Suppressor macrophage treated with lipopolysaccharide for 1 hour (primary cell): Measurements from ENCODE around the gene DUSP12.

Source experiments
- DNase-seq, 3 donors: peaks; one replicate each; pipeline ENCODE4 v3.0.0-alpha.2; 2020 to 2022

The DUSP12 gene

DNA sequence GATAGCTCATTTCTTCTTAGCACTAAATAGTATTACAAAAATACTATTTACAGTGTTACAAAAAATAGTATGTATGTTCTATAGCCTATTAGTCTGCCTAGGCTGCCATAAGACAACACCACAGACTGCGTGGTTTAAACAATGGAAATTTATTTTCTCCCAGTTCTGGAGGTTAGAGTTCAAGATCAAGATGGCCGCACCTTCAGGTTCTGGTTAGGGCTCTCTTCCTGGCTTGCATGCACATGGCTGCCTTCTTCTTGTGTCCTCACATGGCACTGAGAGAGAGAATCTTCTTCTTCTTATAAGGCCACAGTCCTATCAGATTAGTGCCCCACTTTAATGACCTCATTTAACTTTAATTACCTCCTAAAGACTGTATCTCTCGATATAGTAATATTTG is 20.7 kb downstream of the DUSP12 start:
- no peak for DNase-seq

DNA sequence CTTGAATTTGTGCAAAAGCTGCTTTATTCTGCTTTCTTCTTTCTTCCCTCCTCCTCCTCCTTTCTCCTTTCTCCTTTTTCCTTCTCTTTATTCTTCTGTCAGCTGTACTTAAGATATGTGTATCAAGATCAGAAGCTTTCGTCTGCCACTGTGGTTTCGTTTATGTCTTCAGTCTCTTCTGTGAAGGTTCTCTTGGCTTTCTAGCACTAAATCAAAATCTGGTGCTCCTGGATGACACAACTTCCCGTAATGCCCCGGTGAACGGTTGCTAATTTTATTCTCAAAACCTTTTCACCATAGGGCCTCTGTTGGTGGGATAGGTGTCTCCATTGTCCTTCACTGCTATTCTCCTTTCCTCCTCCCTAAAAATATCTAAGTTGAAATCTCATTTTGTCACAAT is 21.6 kb downstream of the DUSP12 start:
- DNase-seq: no peak

DNA sequence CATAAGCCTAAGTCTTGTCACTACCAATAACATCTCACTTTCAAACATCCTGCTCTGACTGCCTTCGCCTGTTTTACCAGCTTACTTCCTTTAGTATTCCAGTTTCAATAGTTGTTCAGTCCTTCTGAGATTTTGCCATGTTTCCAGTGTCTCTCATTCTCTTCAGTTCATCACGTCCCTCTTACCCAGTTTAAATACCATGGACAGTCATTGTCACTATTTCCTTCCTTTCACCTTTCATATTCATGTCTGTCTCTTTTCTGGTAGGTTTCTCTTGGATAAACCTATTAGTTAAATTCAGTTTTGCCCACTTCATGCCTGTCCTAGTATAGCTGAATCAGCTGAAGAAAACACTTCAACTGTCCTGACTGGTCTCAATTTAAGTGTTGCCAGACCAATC is 22.4 kb downstream of the DUSP12 start:
- no peak for DNase-seq

DNA sequence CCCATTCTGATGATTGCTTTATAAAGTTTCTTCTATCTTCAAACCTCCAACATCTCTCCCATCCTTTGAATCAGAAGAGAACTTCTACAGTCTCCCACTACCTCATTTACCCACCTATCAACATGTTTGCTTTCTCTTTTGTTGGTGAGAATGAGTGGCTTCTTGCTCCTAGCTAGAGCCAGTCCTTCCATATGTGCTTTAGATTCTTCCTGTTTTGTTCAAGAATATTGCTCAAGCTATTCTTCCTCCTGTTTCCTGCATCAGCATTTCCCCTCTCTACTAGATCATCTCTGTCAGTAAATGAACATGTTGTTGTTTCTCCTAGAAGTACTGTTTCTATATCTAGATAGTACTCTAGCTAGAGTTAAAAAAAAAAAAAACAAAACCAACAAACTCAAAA is 22.8 kb downstream of the DUSP12 start:
- DNase-seq: peak; percentile 62 to 86 (median 75)

DNA sequence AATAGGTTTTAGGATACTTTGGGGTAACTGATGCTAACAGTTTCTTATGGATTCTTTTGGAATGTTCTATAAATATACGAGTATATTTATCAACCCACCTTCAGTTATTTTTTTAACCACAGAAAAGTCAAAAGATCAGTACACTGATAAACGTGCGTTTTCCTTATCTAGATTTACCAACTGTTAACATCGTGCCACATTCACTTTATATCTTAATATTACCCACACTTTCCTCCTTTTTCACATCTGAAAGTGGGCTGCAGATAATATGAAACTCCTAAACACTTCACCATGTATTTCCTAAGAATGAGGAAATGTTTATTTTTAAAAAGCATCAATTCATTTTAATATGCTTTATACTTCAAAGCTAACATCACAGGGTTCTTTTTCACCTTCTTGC is 24.2 kb downstream of the DUSP12 start:
- no peak for DNase-seq

DNA sequence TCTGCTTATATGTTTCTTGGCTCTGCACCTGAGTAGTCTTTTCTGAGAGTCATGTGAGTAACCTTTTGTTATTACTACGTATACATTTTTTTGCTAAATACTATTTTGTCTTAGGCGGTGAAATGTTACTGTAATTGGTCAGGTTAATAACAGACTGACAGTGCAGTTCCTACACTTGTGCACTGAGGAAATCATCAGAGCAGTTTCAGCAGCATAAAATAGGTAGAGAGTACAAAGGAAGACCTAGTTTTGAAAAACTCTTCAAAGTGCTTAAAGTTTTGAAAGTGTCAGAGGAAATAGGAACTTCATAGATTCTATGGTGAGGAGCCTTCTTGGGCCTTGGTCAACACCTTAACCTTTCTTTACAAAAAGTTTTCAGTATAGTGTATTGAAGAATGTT is 27.7 kb downstream of the DUSP12 start:
- DNase-seq: no peak

DNA sequence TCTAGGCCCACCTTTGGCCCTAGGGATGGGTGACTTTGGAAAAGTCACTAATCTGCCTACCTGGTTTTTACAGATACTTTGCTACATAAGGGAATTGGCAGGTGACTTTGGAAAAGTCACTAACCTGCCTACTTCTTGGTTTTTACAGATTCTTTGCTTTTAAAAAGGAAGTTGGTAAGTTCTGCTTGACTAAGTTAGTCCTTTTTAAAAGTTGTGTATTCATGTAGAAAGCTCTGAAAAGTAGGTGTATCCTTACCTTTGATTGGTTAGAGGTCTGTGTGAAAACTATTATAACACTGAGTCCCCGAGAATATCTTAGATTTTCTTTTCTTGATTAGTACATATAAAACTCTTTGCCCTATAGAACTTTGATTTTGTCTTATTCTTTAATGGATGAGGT is 28.9 kb downstream of the DUSP12 start:
- no peak for DNase-seq

DNA sequence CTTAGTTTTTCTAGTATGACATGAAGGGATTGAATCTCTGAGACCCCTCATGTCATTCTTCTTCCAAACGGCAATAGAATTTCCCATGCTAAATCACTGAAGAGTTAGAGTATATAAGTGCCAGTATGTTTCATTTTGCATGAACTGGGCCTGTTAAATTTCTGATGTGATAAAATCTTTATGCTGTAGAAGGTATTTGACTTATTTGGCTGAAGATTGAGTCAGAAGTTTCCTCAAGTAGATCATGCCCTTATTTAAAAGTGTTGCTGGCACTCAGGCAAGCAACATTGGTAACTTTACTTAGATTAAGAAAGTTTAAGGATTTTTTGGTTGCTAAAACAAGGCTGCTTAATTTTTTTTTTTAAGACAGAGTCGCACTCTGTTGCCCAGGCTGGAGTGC is 29.8 kb downstream of the DUSP12 start:
- no peak for DNase-seq

DNA sequence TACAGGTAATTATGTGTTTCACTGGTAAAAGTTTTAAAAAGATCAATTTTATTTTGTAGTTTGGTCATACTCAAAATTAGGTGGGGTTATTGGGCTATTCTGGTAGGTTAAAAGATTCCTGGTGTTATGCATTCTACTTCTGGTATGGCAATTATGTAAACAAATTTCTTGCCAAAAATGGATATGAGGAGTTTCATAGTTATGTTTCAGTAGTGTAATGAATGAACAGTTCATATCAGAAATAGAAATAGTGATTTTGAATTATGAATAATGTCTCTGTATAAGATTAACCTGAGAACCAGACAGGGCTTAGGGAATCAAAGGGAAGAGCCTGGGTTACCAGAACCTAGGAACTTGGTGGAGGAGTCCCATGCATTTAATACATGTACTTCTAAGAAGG is 32.4 kb downstream of the DUSP12 start:
- no peak for DNase-seq

DNA sequence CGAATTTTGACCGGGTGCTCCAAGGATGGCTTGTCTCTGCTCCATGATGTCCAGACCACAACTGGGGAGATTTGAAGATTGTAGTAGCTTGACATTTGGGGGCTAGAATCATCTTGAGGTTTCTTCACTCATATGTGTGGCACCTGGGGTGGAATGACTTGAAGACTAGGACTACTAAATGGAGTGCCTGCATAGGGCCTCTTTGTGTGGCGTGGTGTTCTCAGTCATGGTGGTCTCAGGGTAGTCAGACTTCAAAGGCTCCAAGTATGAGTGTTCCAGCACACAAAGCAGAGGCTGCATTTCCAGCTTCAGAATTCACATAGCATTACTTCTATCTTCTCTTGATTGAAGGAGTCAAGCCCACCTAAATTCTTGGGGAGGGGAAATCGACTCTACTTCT is 33.3 kb downstream of the DUSP12 start:
- no peak for DNase-seq

DNA sequence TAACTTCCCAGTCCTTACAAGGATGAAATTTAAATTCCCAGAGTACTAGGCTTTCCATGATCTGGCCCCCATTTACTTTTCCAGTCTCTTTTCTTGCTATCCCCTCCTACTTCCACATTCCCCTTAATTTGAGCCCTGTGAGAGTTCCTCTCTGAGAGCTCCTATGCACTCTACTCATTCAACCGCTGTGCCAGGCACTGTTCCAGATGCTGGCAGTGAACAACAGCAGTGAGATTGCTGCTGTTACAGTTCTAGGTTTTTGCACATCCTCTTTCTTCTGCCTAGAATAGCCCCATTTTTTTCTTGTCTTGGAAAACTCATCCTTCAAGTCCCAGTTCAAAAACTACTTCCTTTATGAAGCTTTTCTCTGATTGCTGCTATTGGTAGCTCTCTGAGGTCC is 35.4 kb downstream of the DUSP12 start:
- peak in 2 of 3 donors; percentile 17 to 35 for DNase-seq

DNA sequence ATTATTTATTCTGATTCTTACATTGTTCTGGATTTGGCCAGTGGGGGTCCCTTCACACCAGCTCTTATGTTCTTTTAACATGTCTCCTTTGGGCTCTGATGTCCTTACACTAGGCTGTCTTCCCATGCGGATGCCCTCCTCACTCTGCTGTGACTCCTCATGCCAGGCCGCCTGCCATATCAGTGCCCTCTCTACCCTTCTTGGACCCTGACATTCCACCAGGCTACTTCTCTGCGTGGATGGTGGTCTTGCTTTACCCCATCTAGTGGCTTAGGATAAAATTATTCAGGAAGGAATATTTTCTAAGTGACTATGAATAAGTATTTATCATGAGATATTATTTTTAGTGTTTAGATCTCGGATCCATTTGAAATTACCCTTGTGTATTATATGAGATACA is 37.8 kb downstream of the DUSP12 start:
- DNase-seq: no peak

DNA sequence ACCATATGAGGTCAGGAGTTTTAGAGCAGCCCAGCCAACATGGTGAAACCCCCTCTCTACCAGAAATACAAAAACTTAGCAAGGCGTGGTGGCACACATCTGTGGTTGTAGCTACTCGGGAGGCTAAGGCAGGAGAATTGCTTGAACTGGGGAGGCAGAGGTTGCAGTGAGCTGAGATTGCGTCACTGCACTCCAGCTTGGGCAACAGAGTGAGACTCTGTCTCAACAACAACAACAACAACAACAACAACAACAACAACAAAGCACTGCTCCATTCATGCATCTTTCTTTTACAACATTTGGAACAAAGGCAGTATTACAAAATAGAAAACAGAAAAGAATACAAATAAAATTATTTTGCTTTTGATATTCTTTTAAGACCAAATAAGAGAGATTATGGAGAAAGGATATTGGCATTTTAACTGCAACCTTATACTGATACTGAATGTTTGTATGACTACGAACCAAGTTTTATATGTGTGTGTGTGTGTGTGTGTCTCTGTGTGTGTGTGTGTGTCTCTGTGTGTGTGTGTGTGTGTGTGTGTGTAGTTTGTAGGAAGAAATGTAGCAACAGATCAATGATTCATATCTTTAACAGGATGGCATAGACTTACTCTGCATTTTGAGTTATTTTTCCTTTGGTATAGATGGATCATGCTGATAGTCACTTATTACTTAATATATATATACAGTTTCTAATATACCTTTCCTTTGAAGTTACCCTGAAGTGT is 41.2 kb downstream of the DUSP12 start:
- no peak for DNase-seq

DNA sequence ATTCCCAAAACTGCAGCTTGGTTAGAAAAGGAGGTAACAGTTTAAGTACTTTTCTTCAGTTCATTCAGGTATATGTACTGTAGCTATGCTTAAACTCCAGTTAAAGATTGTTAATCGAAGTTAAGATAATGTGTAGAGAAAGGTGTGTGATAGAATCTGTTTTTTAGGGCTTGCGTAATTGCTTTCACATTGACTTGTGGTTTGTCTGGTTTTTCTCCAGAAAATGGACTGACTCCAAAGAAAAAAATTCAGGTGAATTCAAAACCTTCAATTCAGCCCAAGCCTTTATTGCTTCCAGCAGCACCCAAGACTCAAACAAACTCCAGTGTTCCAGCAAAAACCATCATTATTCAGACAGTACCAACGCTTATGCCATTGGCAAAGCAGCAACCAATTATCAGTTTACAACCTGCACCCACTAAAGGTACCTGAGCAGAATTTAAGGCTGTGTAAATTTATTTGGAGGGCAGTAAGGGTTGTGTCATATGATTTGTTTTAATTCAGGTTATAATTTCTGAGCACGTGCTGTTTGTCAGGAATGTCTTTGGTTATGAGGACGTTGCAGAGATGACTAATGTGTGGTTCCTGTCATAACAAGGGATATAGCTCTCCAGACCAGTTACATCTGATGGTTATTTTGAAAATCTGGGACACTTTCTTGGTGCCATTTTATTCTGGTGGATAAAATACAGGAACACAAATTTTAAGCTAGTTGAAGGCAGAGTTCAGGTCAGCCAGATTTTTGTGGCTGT is 42.5 kb downstream of the DUSP12 start:
- no peak for DNase-seq

DNA sequence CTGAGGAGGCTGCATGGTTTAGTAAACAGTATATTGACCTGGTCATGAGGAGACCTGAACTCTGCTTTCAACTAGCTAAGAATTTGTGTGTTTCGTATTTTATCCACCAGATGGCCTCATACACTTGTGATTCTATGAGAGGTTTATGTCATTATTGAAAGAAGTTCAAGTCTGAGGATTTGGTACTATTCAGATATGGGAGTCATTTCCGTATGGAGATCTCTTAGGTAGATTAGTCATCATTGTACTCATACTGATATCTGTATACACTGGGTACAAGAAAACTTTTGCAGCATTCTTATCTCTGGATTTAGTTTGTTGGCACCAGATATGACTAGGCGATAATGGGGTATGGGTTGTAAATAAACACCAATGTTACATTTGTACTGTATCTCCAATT is 43.2 kb downstream of the DUSP12 start:
- peak; percentile 48 to 77 (median 76) for DNase-seq

DNA sequence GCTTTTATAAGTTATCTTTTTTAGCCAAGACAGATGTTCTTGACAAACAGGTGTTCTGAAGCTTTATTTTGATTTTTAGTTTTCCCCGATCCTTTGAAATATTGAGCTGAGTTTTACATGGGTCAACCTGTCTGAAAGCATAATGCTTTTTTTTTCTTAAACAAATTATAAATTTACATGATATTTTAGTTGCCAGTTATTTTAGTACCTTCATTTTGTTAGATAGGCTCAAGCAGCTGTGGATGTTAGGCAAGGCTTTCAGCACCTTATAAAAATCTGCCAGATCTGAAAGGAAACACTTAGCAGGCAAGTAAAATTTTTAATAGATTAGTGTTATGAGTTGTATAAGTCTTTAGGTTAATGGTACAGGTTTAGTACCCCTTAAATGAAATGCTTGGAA is 50.2 kb downstream of the DUSP12 start:
- no peak for DNase-seq

DNA sequence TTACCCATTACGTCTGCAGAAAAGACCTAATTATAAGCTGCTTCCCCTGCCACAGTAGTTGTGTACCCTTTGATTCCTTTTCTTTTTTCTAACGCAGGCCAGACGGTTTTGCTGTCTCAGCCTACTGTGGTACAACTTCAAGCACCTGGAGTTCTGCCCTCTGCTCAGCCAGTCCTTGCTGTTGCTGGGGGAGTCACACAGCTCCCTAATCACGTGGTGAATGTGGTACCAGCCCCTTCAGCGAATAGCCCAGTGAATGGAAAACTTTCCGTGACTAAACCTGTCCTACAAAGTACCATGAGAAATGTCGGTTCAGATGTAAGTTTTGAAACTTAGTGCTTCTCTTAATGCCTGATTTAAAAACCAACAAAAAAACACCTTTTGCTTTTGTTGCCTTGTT is 52.4 kb downstream of the DUSP12 start:
- no peak for DNase-seq

DNA sequence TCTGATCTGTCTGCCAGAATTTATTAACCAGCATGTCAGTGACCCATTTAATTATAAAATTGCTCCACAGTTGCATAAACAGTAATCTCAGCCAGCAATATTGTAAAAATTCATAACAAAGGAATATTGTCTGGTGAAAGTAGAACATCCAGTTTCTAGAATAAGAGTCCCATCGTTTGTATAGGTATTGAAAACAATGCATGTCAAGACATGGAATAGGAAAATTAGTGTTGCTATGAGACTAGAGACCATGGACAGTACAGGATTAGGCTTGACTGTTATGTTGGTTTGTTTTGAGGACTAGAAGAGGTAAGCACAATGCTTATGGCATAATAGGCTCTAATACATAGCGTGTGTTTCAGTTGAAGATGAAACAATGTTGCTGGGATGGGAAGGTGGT is 53.6 kb downstream of the DUSP12 start:
- DNase-seq: no peak

DNA sequence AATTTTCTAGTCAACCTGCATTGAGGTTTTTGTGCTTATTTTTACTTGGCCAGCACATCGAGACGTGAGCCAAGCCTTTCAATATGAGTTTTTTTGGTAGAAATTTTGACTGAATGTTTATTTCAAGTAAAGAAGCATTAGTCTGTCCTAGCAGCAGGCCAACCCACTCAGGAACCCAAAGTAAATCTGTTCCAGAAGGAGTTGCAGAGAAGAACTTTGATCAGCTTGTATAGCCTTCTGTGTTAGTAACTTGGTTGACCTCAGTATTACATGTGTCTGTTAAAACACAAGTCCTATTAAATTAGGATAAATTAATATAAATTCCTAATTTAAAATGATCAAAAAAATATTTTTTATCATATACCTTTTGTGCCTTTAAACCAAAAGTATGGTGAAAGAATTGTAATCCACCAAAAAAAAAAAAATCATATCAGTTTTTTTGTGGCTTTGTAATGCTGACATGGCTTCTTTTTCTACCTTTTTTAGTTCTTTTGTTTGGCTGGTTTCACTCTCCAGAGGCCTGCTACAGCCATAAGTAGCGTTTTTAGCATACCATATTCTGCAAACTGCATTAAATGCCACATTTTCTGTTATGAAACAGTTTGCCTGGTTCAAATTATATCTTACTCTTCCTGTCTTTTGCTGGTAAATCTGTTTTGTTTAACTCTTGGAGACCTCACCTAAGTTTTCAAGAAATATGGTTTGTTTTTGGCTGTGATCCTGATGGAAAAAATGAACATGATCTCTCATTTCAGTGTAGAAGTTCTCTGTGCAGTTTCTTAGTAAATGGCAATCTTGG is 56.0 kb downstream of the DUSP12 start:
- DNase-seq: no peak
